Stimulated activated CD4-positive, alpha-beta T cell treated with anti-CD3 and anti-CD28 coated beads, TNF-alpha, amount 100 ng/mL, for 4 hours (primary cell): ENCODE measurements around the gene ZNF8.
"Not testable (repeated sequence)": the region's sequence is repeated elsewhere in the genome, so short reads cannot be mapped to it uniquely, and the experiment has no call there.

Source experiments
- DNase-seq, 3 experiments: peaks; one replicate each; pipeline ENCODE4 v3.0.0-alpha.2; 2020; ENCODE audit warnings: low read depth in 3 of 3

The ZNF8 gene

GRCh38 chr19:58336216-58336615 is 57.5 kb downstream of the ZNF8 start:
- DNase-seq, result no peak

- no peak for DNase-seq
These were observed 58.1 kb downstream of the ZNF8 start for GRCh38 chr19:58336820-58337219.

- DNase-seq, result no peak
These were observed 59.6 kb downstream of the ZNF8 start for GRCh38 chr19:58338336-58338735.

GRCh38 chr19:58338825-58339558 is 60.2 kb downstream of the ZNF8 start:
- DNase-seq, result no peak

GRCh38 chr19:58345558-58345957 is 66.8 kb downstream of the ZNF8 start:
- no peak for DNase-seq

- peak; percentile 35 to 47 (median 37) for DNase-seq
These were observed 68.5 kb downstream of the ZNF8 start for GRCh38 chr19:58346961-58347929.

- not testable (repeated sequence) for DNase-seq
These were observed 69.3 kb downstream of the ZNF8 start for GRCh38 chr19:58348080-58348479.

- no peak for DNase-seq
These were observed 70.8 kb downstream of the ZNF8 start for GRCh38 chr19:58349590-58349989.

- DNase-seq, result no peak
These were observed 71.5 kb downstream of the ZNF8 start for GRCh38 chr19:58350001-58350861.

GRCh38 chr19:58350871-58351557 is 72.3 kb downstream of the ZNF8 start:
- DNase-seq, result no peak

- no peak for DNase-seq
These were observed 72.8 kb downstream of the ZNF8 start for GRCh38 chr19:58351558-58351878.

- no peak for DNase-seq
These were observed 73.4 kb downstream of the ZNF8 start for GRCh38 chr19:58351990-58352755.
